Pancreas (tissue), 10 donors: ENCODE data around the gene TMEM63B. TPM values are rescaled to one million over a fixed set of nuclear protein-coding genes. Genes with fewer than 3 reads are reported as not detected.
"Not testable (repeated sequence)": the region's sequence is repeated elsewhere in the genome, so short reads cannot be mapped to it uniquely, and the experiment has no call there.

Experiments
- ATAC-seq, 4 donors: fragments of 200-7000 bp; cut with Tn5 transposase; one replicate each; pipeline versions ENCODE4 v1.8.0 to v1.9.1; 2020; ENCODE audit warnings: mild to moderate bottlenecking in 4 of 4, moderate library complexity in 4 of 4
- DNase-seq, 6 donors: peaks; one replicate each; pipeline ENCODE4 v3.0.0-alpha.2; 2020
- FAIRE-seq: peaks from 2 replicates; lab custom pipeline; 2012; peaks lifted over from hg19 to GRCh38; lab: Jason Lieb, UNC
- H3K27ac ChIP-seq, 4 donors: fragments of 200-600 bp; sonication (generic); 1 replicate in 3 of 4; 2 replicates in 1 of 4; pipeline versions ENCODE4 v1.5.0 to v1.8.0; 2020
- H3K27me3 ChIP-seq, 4 donors: fragments of 200-600 bp; one replicate each; pipeline ENCODE4 v1.8.0; 2021
- H3K36me3 ChIP-seq, 3 donors: fragments of 200-600 bp; sonication (generic) in 1 of 3; one replicate each; pipeline versions ENCODE4 v1.5.0 to v1.8.0; 2020 to 2021
- H3K4me1 ChIP-seq, 3 donors: fragments of 200-600 bp; one replicate each; pipeline ENCODE4 v1.8.0; 2021
- H3K4me3 ChIP-seq, 4 donors: fragments of 200-600 bp; sonication (generic) in 2 of 4; one replicate each; pipeline versions ENCODE4 v1.5.0 to v1.8.0; 2020 to 2021
- H3K9me3 ChIP-seq, 4 donors: fragments of 200-600 bp; one replicate each; pipeline ENCODE4 v1.8.0; 2021
- WGBS, 2 donors: extraction: QIAGEN DNeasy Blood & Tissue Kit; methylation state at CpG; one replicate each; pipeline ENCODE4 v1.1.7; 2013; 5-methylcytosine and 5-hydroxymethylcytosine counted together
- intact Hi-C, 3 donors: fragments of 100-400 bp; cut with DNase I; formaldehyde crosslinking; loops; one replicate each; pipeline versions ENCODE4 v1.11.1 to v1.14.2; 2022
- polyA plus RNA-seq, 2 donors: library from polyadenylated mRNA; stranded (reverse); fragments of 200-250 nt; gene quantifications; one replicate each; pipeline ENCODE4 v1.2.3, GENCODE V29; 2013
- total RNA-seq, 6 donors: library from RNA; stranded (reverse); fragmentation: NEBNext Ultra II Directional in 4 of 6; extraction: Animal tissue kit (Norgen Biotek cat#: 25700) in 4 of 6; gene quantifications; one replicate each; pipeline versions ENCODE4 v1.2.1 to v1.2.4, GENCODE V29; 2021 to 2023
- TF ChIP-seq, protein P1 (sequence below), 4 donors: fragments of 200-600 bp; sonication (generic) in 3 of 4; IDR thresholded peaks; one replicate each; pipeline versions ENCODE4 v1.5.0 to v1.8.0; 2021; ENCODE audit warnings: antibody characterized with exemption in 4 of 4
- donor health status: healthy with polysubstance abuse.
- donor health status: DM: no; HTN: no; CAD: no; lungs with moderate emphysema.
- donor health status: DM: no; HTN: no; CAD: no.
- donor health status: control.
- donor health status: control.
- donor health status: Bipolar disorder and iron deficiency.
- donor health status: DM: yes; HTN: yes; CAD: no.
- donor health status: DM: no; HTN: no; CAD: no.
- donor health status: DM: no; HTN: no; CAD: no.
- donor health status: DM: yes; HTN: yes; CAD: no.

Gene TMEM63B
- total and polyA plus RNA-seq, 8 donors: 7.2 to 19.9 (median 11.9) TPM

DNA sequence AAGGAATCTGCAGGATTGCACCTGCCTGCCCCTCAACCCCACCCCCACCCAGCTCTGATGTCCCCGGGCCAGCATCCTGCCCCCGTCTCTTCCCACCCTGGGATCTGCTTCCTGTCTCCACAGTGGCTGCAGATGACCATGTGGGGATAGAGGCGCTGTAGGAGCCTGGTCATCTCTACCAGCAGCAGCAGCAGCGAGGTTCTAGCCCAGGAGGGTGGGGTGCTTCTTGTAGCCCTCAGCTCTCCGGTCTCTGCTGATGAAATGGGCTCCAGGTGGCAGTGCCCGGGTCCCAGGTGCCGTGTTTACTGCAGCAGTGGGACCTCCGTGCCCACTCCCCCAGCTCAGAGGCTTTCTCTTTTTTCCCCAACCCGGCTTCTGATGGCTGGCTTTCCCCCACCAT, 56.4 kb downstream of the TMEM63B start:
- H3K27me3 ChIP-seq: no peaks in the 10 kb centered on the region
- H3K27ac ChIP-seq: no peak overlapping the region
- H3K36me3 ChIP-seq: no peaks in the 10 kb centered on the region
- no peaks in the 10 kb centered on the region for H3K4me1 ChIP-seq
- DNase-seq (no peak), ATAC-seq (no peak), FAIRE-seq (no peak)
- H3K4me3 ChIP-seq: no peak overlapping the region
- intact Hi-C loops: no loop called here
- TF ChIP-seq, protein P1, sequence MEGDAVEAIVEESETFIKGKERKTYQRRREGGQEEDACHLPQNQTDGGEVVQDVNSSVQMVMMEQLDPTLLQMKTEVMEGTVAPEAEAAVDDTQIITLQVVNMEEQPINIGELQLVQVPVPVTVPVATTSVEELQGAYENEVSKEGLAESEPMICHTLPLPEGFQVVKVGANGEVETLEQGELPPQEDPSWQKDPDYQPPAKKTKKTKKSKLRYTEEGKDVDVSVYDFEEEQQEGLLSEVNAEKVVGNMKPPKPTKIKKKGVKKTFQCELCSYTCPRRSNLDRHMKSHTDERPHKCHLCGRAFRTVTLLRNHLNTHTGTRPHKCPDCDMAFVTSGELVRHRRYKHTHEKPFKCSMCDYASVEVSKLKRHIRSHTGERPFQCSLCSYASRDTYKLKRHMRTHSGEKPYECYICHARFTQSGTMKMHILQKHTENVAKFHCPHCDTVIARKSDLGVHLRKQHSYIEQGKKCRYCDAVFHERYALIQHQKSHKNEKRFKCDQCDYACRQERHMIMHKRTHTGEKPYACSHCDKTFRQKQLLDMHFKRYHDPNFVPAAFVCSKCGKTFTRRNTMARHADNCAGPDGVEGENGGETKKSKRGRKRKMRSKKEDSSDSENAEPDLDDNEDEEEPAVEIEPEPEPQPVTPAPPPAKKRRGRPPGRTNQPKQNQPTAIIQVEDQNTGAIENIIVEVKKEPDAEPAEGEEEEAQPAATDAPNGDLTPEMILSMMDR (IDR thresholded peaks at IDR 0.05): no peak
- WGBS, 2 donors: 67 to 76% methylated on average over 9 of the region's 9 CpGs
- no peaks in the 10 kb centered on the region for H3K9me3 ChIP-seq

GRCh38 chr6:44185356-44185755, 58.0 kb downstream of the TMEM63B start:
- intact Hi-C loops, H3K36me3 ChIP-seq, DNase-seq, H3K27ac ChIP-seq, H3K27me3 ChIP-seq, H3K4me1 ChIP-seq, H3K9me3 ChIP-seq, H3K4me3 ChIP-seq, FAIRE-seq, ATAC-seq: not testable (repeated sequence)
- 73 to 77% methylated on average over 7 of the region's 7 CpGs for WGBS, 2 donors

GRCh38 chr6:44185953-44186634, 58.7 kb downstream of the TMEM63B start:
- 63 to 68% methylated on average over 9 of the region's 9 CpGs for WGBS, 2 donors
- TF ChIP-seq, protein P1 (IDR thresholded peaks at IDR 0.05): no peak
- FAIRE-seq: no peak
- H3K4me3 ChIP-seq: no peak overlapping the region
- ATAC-seq: no peak
- H3K27me3 ChIP-seq: no peaks in the 10 kb centered on the region
- DNase-seq: no peak
- no peak overlapping the region for H3K27ac ChIP-seq
- H3K9me3 ChIP-seq: no peaks in the 10 kb centered on the region
- intact Hi-C loops: no loop called here
- H3K4me1 ChIP-seq: no peaks in the 10 kb centered on the region
- H3K36me3 ChIP-seq: no peaks in the 10 kb centered on the region

DNA sequence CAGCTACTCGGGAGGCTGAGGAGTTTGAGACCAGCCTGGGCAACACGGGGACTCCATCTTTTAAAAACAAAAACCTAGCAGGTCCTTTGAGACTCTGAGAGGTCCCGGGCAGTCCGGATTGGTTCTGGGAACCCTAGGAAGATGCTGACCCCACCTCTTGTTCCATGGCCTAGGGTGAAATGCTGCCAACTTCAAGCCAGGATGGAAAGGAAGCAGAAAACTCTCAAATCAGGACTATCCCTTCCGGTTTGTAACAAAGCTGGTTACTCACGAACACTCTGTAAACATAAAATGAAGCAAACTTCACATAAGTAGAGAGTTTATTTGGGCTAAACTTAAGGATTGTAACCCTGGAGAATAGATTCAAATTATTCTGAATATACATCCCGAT, 59.3 kb downstream of the TMEM63B start:
- TF ChIP-seq, protein P1 (IDR thresholded peaks at IDR 0.05): no peak
- no peaks in the 10 kb centered on the region for H3K36me3 ChIP-seq
- ATAC-seq: no peak
- 77 to 84% methylated on average over 7 of the region's 7 CpGs for WGBS, 2 donors
- H3K27me3 ChIP-seq: no peaks in the 10 kb centered on the region
- intact Hi-C loops: no loop called here
- DNase-seq: no peak
- no peak for FAIRE-seq
- H3K4me1 ChIP-seq: no peaks in the 10 kb centered on the region
- no peaks in the 10 kb centered on the region for H3K9me3 ChIP-seq
- H3K4me3 ChIP-seq: no peak overlapping the region
- H3K27ac ChIP-seq: no peak overlapping the region

GRCh38 chr6:44188819-44189218, 61.5 kb downstream of the TMEM63B start:
- Histone ChIP-seq H3K4me1 (no peaks in the 10 kb centered on the region), H3K4me3 (no peak overlapping the region), H3K36me3 (no peaks in the 10 kb centered on the region), H3K9me3 (no peaks in the 10 kb centered on the region), H3K27me3 (no peaks in the 10 kb centered on the region), H3K27ac (no peak overlapping the region)
- DNase-seq (no peak), FAIRE-seq (no peak), ATAC-seq (no peak)
- TF ChIP-seq, protein P1 (IDR thresholded peaks at IDR 0.05): no peak
- WGBS, 2 donors: 43 to 58% methylated on average over 2 of the region's 2 CpGs
- intact Hi-C loops: no loop called here
